Measurements from ENCODE around the gene NIN.

The NIN gene

GRCh38 chr14:50862036-50862570 lies 31.1 kb upstream of the NIN start:
- TF ChIP-seq SIN3A (IDR thresholded peaks at IDR 0.05; ENCODE audit: borderline replicate concordance, insufficient read depth, low read length) (no peak), POLR2AphosphoS5 (IDR thresholded peaks at IDR 0.05; ENCODE audit: low read depth, low read length) (no peak), TAF1 (IDR thresholded peaks at IDR 0.05; ENCODE audit: borderline replicate concordance, insufficient read depth, low read length) (no peak)

DNA sequence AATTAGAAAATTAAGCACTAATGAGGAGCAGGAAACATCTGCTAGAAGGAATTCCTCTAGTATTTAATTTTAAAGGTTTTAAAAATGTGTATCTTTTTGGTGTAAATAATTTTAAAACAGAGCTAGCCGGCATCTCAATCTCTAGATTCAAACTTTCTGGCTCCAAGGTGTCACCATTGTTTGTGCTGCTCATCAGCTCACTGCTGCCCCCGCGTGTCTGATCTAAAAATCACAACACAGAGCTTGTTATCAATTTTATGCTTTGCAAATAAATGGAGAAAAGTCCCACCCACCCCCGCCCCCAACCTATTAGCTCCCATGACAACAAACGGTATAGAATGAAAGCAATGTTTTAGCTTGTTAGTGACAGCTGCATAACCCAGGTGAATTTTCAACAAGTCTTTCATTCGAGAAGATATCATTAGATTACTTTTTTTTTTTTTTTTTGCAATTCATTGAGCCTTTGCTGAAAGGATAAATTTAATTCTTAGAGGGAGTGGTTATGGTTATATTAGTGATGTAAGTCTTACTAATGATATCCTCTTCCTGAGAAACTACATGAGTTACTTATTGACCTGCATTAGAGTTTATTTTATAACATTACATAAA lies 29.6 kb upstream of the NIN start:
- TF ChIP-seq FOXP2 (optimal IDR thresholded peaks at IDR 0.05; ENCODE audit: borderline replicate concordance, extremely low read depth, extremely low read length, insufficient read depth) = no peak
- TF ChIP-seq POLR2AphosphoS5 (IDR thresholded peaks at IDR 0.05; ENCODE audit: low read depth, low read length) = no peak
- no peak for TF ChIP-seq TAF1 (IDR thresholded peaks at IDR 0.05; ENCODE audit: borderline replicate concordance, insufficient read depth, low read length)
- TF ChIP-seq SIN3A (IDR thresholded peaks at IDR 0.05; ENCODE audit: borderline replicate concordance, insufficient read depth, low read length) = no peak
- TF ChIP-seq, protein P1, sequence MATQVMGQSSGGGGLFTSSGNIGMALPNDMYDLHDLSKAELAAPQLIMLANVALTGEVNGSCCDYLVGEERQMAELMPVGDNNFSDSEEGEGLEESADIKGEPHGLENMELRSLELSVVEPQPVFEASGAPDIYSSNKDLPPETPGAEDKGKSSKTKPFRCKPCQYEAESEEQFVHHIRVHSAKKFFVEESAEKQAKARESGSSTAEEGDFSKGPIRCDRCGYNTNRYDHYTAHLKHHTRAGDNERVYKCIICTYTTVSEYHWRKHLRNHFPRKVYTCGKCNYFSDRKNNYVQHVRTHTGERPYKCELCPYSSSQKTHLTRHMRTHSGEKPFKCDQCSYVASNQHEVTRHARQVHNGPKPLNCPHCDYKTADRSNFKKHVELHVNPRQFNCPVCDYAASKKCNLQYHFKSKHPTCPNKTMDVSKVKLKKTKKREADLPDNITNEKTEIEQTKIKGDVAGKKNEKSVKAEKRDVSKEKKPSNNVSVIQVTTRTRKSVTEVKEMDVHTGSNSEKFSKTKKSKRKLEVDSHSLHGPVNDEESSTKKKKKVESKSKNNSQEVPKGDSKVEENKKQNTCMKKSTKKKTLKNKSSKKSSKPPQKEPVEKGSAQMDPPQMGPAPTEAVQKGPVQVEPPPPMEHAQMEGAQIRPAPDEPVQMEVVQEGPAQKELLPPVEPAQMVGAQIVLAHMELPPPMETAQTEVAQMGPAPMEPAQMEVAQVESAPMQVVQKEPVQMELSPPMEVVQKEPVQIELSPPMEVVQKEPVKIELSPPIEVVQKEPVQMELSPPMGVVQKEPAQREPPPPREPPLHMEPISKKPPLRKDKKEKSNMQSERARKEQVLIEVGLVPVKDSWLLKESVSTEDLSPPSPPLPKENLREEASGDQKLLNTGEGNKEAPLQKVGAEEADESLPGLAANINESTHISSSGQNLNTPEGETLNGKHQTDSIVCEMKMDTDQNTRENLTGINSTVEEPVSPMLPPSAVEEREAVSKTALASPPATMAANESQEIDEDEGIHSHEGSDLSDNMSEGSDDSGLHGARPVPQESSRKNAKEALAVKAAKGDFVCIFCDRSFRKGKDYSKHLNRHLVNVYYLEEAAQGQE (IDR thresholded peaks at IDR 0.05; ENCODE audit: insufficient read depth in 1 of 2, low read depth in 2 of 2, low read length in 2 of 2) = no peak

DNA sequence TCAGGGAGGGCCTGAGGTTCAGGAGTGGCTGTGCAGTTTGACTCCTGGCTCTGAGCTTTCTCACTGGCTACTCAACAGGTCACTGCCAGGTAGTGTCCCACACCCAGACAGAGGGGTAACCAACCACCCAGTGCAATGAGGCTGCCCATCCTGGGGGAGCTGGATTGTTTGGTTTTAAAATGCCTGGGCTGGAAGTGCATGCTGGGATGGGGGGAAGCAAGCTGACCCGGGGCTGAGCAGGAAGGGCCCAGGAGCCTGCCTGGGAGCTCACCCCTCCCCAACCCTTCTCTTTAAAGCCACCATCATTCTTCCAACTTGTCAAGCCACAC lies 28.3 kb upstream of the NIN start:
- TF ChIP-seq TAF1 (IDR thresholded peaks at IDR 0.05; ENCODE audit: borderline replicate concordance, insufficient read depth, low read length) = no peak
- no peak for TF ChIP-seq POLR2AphosphoS5 (IDR thresholded peaks at IDR 0.05; ENCODE audit: low read depth, low read length)
- TF ChIP-seq, protein P1 (IDR thresholded peaks at IDR 0.05; ENCODE audit: insufficient read depth in 1 of 2, low read depth in 2 of 2, low read length in 2 of 2) = no peak
- no peak for TF ChIP-seq FOXP2 (optimal IDR thresholded peaks at IDR 0.05; ENCODE audit: borderline replicate concordance, extremely low read depth, extremely low read length, insufficient read depth)
- no peak for TF ChIP-seq SIN3A (IDR thresholded peaks at IDR 0.05; ENCODE audit: borderline replicate concordance, insufficient read depth, low read length)

GRCh38 chr14:50856660-50857059 lies 25.7 kb upstream of the NIN start:
- TF ChIP-seq, protein P1 (IDR thresholded peaks at IDR 0.05; ENCODE audit: insufficient read depth in 1 of 2, low read depth in 2 of 2, low read length in 2 of 2) = no peak
- TF ChIP-seq SIN3A (IDR thresholded peaks at IDR 0.05; ENCODE audit: borderline replicate concordance, insufficient read depth, low read length) = no peak
- TF ChIP-seq POLR2AphosphoS5 (IDR thresholded peaks at IDR 0.05; ENCODE audit: low read depth, low read length) = no peak
- no peak for TF ChIP-seq FOXP2 (optimal IDR thresholded peaks at IDR 0.05; ENCODE audit: borderline replicate concordance, extremely low read depth, extremely low read length, insufficient read depth)
- no peak for TF ChIP-seq TAF1 (IDR thresholded peaks at IDR 0.05; ENCODE audit: borderline replicate concordance, insufficient read depth, low read length)

DNA sequence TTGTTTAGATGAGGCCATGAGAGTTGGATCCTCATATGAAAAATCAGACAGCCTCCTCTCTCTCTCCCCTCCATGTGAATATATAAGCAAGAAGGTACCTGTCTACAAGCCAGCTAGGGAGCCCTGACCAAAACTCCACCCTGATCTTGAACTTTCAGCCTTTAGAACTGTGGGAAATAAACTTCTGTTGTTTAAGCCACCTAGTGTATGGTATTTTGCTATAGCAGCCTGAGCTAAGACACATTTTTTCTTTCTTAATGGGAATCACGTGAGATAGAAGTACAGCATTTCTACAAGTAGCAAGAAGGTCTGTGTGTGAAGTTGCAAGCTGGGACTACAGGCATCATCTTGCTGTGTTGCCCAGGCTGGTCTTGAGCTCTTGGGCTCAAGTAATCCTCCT lies 24.6 kb upstream of the NIN start:
- TF ChIP-seq, protein P1 (IDR thresholded peaks at IDR 0.05; ENCODE audit: insufficient read depth in 1 of 2, low read depth in 2 of 2, low read length in 2 of 2) = no peak
- TF ChIP-seq POLR2AphosphoS5 (IDR thresholded peaks at IDR 0.05; ENCODE audit: low read depth, low read length) = no peak

All from PFSK-1 (cell line).